Panc1 (cell line): ENCODE measurements around the gene CDC7. TPM values are rescaled to one million over a fixed set of nuclear protein-coding genes. Genes with fewer than 3 reads are reported as not detected.

Source experiments
- ATAC-seq: fragments of 200-7000 bp; cut with Tn5 transposase; 2 replicates; pipeline ENCODE4 v1.9.1; 2020; ENCODE audit warnings: mild to moderate bottlenecking, moderate library complexity
- BruUV-seq: library from RNA; stranded (reverse); fragments of 400-500 nt; replicated peaks from 2 replicates; lab custom pipeline; 2021; lab: Mats Ljungman, UMichigan
- CTCF ChIA-PET: fragments of 300-600 bp; sonication (Branson Sonifier 250); formaldehyde crosslinking; loops from one replicate; lab custom pipeline; 2022; ENCODE audit warnings: antibody characterized with exemption; lab: Charles Lee
- POLR2A ChIA-PET: fragments of 300-600 bp; sonication (Branson Sonifier 250); formaldehyde crosslinking; loops from one replicate; lab custom pipeline; 2022; ENCODE audit warnings: antibody characterized with exemption; lab: Charles Lee
- DNase-seq: peaks from one replicate; pipeline ENCODE4 v3.0.0-alpha.2; 2010; ENCODE audit warnings: low read depth, low spot score
- H3K27ac ChIP-seq: 2 replicates; pipeline ENCODE4 v1.5.1; 2011; ENCODE audit warnings: mild to moderate bottlenecking, low read length, inconsistent platforms
- H3K27me3 ChIP-seq: fragments of 200-500 bp; sonication (Bioruptor generic); 2 replicates; pipeline ENCODE4 v1.6.0; 2014; ENCODE audit warnings: low read length, inconsistent platforms; ENCODE audit not compliant: control insufficient read depth, insufficient read depth
- H3K36me3 ChIP-seq: fragments of 200-500 bp; sonication (Bioruptor generic); 2 replicates; pipeline ENCODE4 v1.5.1; 2014; ENCODE audit warnings: inconsistent platforms, mild to moderate bottlenecking, low read length, moderate library complexity; ENCODE audit not compliant: control insufficient read depth, insufficient read depth
- H3K4me1 ChIP-seq: 2 replicates; pipeline ENCODE4 v1.5.1; 2011; ENCODE audit warnings: inconsistent platforms, mild to moderate bottlenecking, low read length, moderate library complexity; ENCODE audit not compliant: control insufficient read depth, insufficient read depth
- H3K4me3 ChIP-seq, 2 experiments: 2 replicates each; pipeline ENCODE4 v1.5.1; 2011 to 2012; ENCODE audit warnings: low read depth in 2 of 2, low read length in 2 of 2, mild to moderate bottlenecking in 2 of 2, inconsistent platforms in 1 of 2, moderate library complexity in 1 of 2
- H3K9me3 ChIP-seq: fragments of 200-500 bp; sonication (Bioruptor generic); 2 replicates; pipeline ENCODE4 v1.5.1; 2014; ENCODE audit warnings: low read depth, mild to moderate bottlenecking, inconsistent platforms, low read length, moderate library complexity; ENCODE audit not compliant: control insufficient read depth, insufficient read depth
- POLR2AphosphoS5 ChIP-seq: IDR thresholded peaks from 2 replicates; pipeline ENCODE4 v1.6.1; 2012; ENCODE audit warnings: mild to moderate bottlenecking, low read depth, low read length, moderate library complexity
- REST ChIP-seq, 2 experiments: IDR thresholded peaks; 2 replicates each; pipeline ENCODE4 v1.6.1; 2011 to 2012; ENCODE audit warnings: low read depth in 2 of 2, control low read depth in 1 of 2, low read length in 1 of 2, mild to moderate bottlenecking in 1 of 2, moderate library complexity in 1 of 2; ENCODE audit not compliant: insufficient read depth in 1 of 2
- SIN3A ChIP-seq: IDR thresholded peaks from 2 replicates; pipeline ENCODE4 v1.6.1; 2012; ENCODE audit warnings: low read depth, mild to moderate bottlenecking, low read length, moderate library complexity, borderline replicate concordance; ENCODE audit not compliant: insufficient read depth
- TCF7L2 ChIP-seq: IDR thresholded peaks from 2 replicates; pipeline ENCODE4 v1.6.1; 2011; ENCODE audit warnings: mild to moderate bottlenecking, low read depth, low read length, inconsistent platforms
- in situ Hi-C: cut with HindIII; loops from 2 replicates; pipeline ENCODE4 v1.10.0; 2016; ENCODE audit warnings: low sequenced_read_pairs, low pct_unique_long_range_greater_than_20kb
- intact Hi-C: fragments of 100-400 bp; cut with micrococcal nuclease; formaldehyde crosslinking; loops from one replicate; pipeline ENCODE4 v1.10.0; 2022; ENCODE audit not compliant: unreplicated experiment
- total RNA-seq: library from RNA; stranded (reverse); gene quantifications from one replicate; pipeline ENCODE4 v1.2.1, GENCODE V29; 2021; ENCODE audit not compliant: unreplicated experiment
- TF ChIP-seq, protein P1 (sequence below): fragments of 450-650 bp; IDR thresholded peaks from 2 replicates; pipeline ENCODE4 v1.5.1; 2017; ENCODE audit warnings: mild to moderate bottlenecking

CDC7 gene
- total RNA-seq, 1 experiment from 2014 or later: 30.1 TPM

- TF ChIP-seq REST (IDR thresholded peaks at IDR 0.05; ENCODE audit: insufficient read depth in 1 of 2, low read depth in 2 of 2, low read length in 1 of 2) (no peak), TCF7L2 (no peak), SIN3A (no peak), POLR2AphosphoS5 (no peak)
- TF ChIP-seq, protein P1, sequence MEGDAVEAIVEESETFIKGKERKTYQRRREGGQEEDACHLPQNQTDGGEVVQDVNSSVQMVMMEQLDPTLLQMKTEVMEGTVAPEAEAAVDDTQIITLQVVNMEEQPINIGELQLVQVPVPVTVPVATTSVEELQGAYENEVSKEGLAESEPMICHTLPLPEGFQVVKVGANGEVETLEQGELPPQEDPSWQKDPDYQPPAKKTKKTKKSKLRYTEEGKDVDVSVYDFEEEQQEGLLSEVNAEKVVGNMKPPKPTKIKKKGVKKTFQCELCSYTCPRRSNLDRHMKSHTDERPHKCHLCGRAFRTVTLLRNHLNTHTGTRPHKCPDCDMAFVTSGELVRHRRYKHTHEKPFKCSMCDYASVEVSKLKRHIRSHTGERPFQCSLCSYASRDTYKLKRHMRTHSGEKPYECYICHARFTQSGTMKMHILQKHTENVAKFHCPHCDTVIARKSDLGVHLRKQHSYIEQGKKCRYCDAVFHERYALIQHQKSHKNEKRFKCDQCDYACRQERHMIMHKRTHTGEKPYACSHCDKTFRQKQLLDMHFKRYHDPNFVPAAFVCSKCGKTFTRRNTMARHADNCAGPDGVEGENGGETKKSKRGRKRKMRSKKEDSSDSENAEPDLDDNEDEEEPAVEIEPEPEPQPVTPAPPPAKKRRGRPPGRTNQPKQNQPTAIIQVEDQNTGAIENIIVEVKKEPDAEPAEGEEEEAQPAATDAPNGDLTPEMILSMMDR: no peak
- H3K27ac ChIP-seq: no peak overlapping the region
- no peaks in the 10 kb centered on the region for H3K27me3 ChIP-seq
- ChIA-PET CTCF (no interaction called here), POLR2A (interaction anchor here (0.5 kb wide), 1 partner anchor 403 kb away, joined by 4 read pairs; no protein-coding TSS in a partner anchor)
- no peaks in the 10 kb centered on the region for H3K36me3 ChIP-seq
- no peaks in the 10 kb centered on the region for H3K4me1 ChIP-seq
- in situ Hi-C loops: no loop called here
- ATAC-seq: no peak
- no peak overlapping the region for H3K4me3 ChIP-seq
- no peaks in the 10 kb centered on the region for H3K9me3 ChIP-seq
- intact Hi-C loops: loop anchor here (10.0 kb wide), 1 partner anchor 197 kb away; no protein-coding TSS in a partner anchor
- no TSS peak for BruUV-seq
- DNase-seq: no peak
Observed at GRCh38 chr1:91537281-91537986, 36.8 kb downstream of the CDC7 start.

DNA sequence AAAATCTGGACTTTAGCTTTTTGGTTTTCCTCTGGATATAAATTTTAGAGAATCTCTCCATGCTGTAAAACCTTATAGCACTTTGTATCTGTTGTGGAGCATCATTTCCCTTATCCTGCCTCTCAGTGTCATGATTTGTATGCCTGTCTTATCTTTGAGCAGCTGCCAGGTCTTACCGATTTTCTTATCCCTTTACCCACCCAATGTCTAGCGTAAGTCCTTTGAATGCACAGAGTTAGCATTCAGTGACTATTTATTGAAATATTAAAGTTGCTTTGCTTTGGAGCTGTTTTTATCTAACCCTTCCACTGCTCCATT lies 37.3 kb downstream of the CDC7 start:
- in situ Hi-C loops: no loop called here
- CTCF ChIA-PET: no interaction called here
- H3K36me3 ChIP-seq: no peaks in the 10 kb centered on the region
- intact Hi-C loops: loop anchor here (10.0 kb wide), 1 partner anchor 197 kb away; no protein-coding TSS in a partner anchor
- H3K27ac ChIP-seq: no peak overlapping the region
- H3K4me1 ChIP-seq: no peaks in the 10 kb centered on the region
- no peaks in the 10 kb centered on the region for H3K9me3 ChIP-seq
- no peak overlapping the region for H3K4me3 ChIP-seq
- no peak for TF ChIP-seq SIN3A
- TF ChIP-seq REST (IDR thresholded peaks at IDR 0.05; ENCODE audit: insufficient read depth in 1 of 2, low read depth in 2 of 2, low read length in 1 of 2): no peak
- TF ChIP-seq, protein P1: no peak
- no peak for TF ChIP-seq POLR2AphosphoS5
- no peak for TF ChIP-seq TCF7L2
- ATAC-seq: no peak
- no peaks in the 10 kb centered on the region for H3K27me3 ChIP-seq
- no peak for DNase-seq
- POLR2A ChIA-PET: no interaction called here
- BruUV-seq: no TSS peak
